ENCODE results near the gene SLC7A9.

The SLC7A9 gene

DNA sequence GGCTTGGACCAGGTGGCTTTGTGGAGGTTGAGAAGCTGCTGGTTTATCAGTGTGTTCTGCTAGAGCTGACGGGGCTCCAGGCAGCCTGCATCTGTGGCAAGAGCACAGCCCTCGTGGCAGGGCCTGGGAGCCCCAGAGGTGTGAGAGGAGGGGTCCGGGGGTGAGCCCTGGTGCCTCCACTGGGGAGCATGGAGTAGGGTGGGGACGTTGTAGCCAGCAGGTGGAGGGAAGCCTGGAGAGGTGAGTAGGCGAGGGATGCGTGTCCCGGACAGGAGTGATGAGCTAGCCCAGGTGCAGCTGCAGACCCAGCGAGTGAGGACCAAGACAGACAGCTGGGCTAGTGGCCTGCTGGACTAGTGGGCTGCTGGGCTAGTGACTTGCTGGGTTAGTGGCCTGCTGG is 51.0 kb downstream of the SLC7A9 start:
- Histone ChIP-seq H3K9me3 (no peaks in the 10 kb centered on the region), H3K36me3 (no peaks in the 10 kb centered on the region), H3K4me1 (ENCODE audit: control insufficient read depth in 1 of 2, insufficient read depth in 1 of 2, low read depth in 1 of 2, low read length in 1 of 2) (no peaks in the 10 kb centered on the region), H3K27ac (no peak overlapping the region), H3K4me3 (ENCODE audit: low read depth in 1 of 2, low read length in 1 of 2) (no peak overlapping the region), H3K27me3 (peaks cover 61% of the 10 kb centered on the region)
- TF ChIP-seq, protein P1, sequence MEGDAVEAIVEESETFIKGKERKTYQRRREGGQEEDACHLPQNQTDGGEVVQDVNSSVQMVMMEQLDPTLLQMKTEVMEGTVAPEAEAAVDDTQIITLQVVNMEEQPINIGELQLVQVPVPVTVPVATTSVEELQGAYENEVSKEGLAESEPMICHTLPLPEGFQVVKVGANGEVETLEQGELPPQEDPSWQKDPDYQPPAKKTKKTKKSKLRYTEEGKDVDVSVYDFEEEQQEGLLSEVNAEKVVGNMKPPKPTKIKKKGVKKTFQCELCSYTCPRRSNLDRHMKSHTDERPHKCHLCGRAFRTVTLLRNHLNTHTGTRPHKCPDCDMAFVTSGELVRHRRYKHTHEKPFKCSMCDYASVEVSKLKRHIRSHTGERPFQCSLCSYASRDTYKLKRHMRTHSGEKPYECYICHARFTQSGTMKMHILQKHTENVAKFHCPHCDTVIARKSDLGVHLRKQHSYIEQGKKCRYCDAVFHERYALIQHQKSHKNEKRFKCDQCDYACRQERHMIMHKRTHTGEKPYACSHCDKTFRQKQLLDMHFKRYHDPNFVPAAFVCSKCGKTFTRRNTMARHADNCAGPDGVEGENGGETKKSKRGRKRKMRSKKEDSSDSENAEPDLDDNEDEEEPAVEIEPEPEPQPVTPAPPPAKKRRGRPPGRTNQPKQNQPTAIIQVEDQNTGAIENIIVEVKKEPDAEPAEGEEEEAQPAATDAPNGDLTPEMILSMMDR (IDR thresholded peaks at IDR 0.05), result no peak

GRCh38 chr19:32817569-32818476 is 51.7 kb downstream of the SLC7A9 start:
- H3K4me1 ChIP-seq (ENCODE audit: control insufficient read depth in 1 of 2, insufficient read depth in 1 of 2, low read depth in 1 of 2, low read length in 1 of 2), result no peaks in the 10 kb centered on the region
- peaks cover 59% of the 10 kb centered on the region for H3K27me3 ChIP-seq
- H3K27ac ChIP-seq, result no peak overlapping the region
- TF ChIP-seq, protein P1 (IDR thresholded peaks at IDR 0.05), result no peak
- H3K9me3 ChIP-seq, result no peaks in the 10 kb centered on the region
- no peak overlapping the region for H3K4me3 ChIP-seq (ENCODE audit: low read depth in 1 of 2, low read length in 1 of 2)
- no peaks in the 10 kb centered on the region for H3K36me3 ChIP-seq

DNA sequence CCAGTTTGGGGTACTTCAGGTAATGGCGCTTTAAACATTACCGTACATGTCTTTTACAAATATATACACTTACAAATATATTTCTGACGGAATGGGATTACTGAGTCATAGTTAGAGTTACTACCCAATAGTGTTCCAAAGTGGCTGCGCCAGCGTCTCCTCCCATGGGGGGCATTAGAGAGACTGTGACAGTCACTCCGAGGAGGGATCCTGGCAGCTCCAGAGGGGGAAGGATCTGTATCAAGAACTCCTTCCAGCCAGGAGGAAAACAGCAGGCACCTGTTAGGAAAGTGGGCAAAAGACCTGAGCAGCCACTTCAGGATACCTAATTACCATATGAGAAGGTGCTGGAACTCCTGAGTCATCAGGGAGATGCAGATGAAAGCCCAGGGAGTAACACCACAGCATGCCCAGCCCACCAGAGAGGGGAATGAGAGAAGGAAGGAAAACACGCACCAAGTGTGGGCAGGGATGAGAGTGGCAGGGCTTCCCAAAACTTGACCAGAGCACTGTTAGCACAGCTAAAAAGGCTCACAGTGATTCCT is 52.9 kb downstream of the SLC7A9 start:
- TF ChIP-seq, protein P1 (IDR thresholded peaks at IDR 0.05), result no peak
- H3K27me3 ChIP-seq, result peaks cover 51% of the 10 kb centered on the region
- H3K4me3 ChIP-seq (ENCODE audit: low read depth in 1 of 2, low read length in 1 of 2), result no peak overlapping the region
- H3K36me3 ChIP-seq, result no peaks in the 10 kb centered on the region
- H3K27ac ChIP-seq, result no peak overlapping the region
- no peaks in the 10 kb centered on the region for H3K4me1 ChIP-seq (ENCODE audit: control insufficient read depth in 1 of 2, insufficient read depth in 1 of 2, low read depth in 1 of 2, low read length in 1 of 2)
- no peaks in the 10 kb centered on the region for H3K9me3 ChIP-seq

- TF ChIP-seq, protein P1 (IDR thresholded peaks at IDR 0.05), result no peak
- Histone ChIP-seq H3K9me3 (no peaks in the 10 kb centered on the region), H3K27me3 (peaks cover 41% of the 10 kb centered on the region), H3K4me1 (ENCODE audit: control insufficient read depth in 1 of 2, insufficient read depth in 1 of 2, low read depth in 1 of 2, low read length in 1 of 2) (no peaks in the 10 kb centered on the region), H3K36me3 (no peaks in the 10 kb centered on the region), H3K27ac (no peak overlapping the region), H3K4me3 (ENCODE audit: low read depth in 1 of 2, low read length in 1 of 2) (no peak overlapping the region)
Observed at GRCh38 chr19:32814624-32815023, 54.9 kb downstream of the SLC7A9 start.

DNA sequence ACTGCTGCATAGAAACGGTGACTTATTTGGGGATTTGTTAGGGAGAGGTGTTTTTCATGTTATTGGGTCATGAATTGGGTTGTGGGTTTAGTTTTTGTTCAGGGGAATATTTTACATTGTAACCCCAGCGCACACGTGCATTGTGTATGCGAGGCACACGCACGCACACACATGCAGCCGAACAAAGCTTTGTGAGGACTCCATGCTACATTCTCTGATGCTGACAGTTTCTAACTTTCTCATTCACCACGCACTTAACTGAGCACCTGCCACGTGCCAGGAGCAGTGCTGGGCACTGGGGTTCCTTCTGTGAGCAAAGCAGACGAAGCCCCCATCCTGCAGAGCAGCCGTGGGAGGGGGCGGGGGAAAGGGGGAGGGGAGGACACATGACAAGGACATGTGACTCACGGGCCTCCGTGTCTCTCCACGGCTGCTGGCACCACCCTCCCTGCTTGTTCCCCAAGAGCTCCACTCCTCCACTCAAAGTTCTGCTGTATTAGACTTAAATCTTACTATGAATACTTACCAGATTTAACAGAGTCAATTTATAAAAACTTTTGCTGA is 55.6 kb downstream of the SLC7A9 start:
- H3K36me3 ChIP-seq, result no peaks in the 10 kb centered on the region
- TF ChIP-seq, protein P1 (IDR thresholded peaks at IDR 0.05), result no peak
- no peak overlapping the region for H3K27ac ChIP-seq

More for the DNA sequence above, 55.6 kb downstream of the SLC7A9 start:
- no peaks in the 10 kb centered on the region for H3K4me1 ChIP-seq (ENCODE audit: control insufficient read depth in 1 of 2, insufficient read depth in 1 of 2, low read depth in 1 of 2, low read length in 1 of 2)
- H3K4me3 ChIP-seq (ENCODE audit: low read depth in 1 of 2, low read length in 1 of 2), result no peak overlapping the region
- H3K9me3 ChIP-seq, result no peaks in the 10 kb centered on the region
- peaks cover 41% of the 10 kb centered on the region for H3K27me3 ChIP-seq
